Esophagus (tissue), 2 donors: ENCODE data around the gene NPY4R. TPM values are rescaled to one million over a fixed set of nuclear protein-coding genes. Genes with fewer than 3 reads are reported as not detected.
"Not testable (repeated sequence)": the region's sequence is repeated elsewhere in the genome, so short reads cannot be mapped to it uniquely, and the experiment has no call there.

Experiments
- H3K27ac ChIP-seq, 2 donors: one replicate each; pipeline ENCODE4 v1.5.1; 2013; ENCODE audit warnings: low read depth in 2 of 2, mild to moderate bottlenecking in 2 of 2, inconsistent platforms in 1 of 2, low read length in 1 of 2, moderate library complexity in 1 of 2
- H3K27me3 ChIP-seq, 2 donors: one replicate each; pipeline ENCODE4 v1.6.1; 2013; ENCODE audit warnings: low read length in 2 of 2, control low read depth in 1 of 2, mild to moderate bottlenecking in 1 of 2; ENCODE audit not compliant: insufficient read depth in 2 of 2, control insufficient read depth in 1 of 2
- H3K36me3 ChIP-seq, 2 donors: one replicate each; pipeline ENCODE4 v1.6.1; 2013; ENCODE audit warnings: low read length in 1 of 2; ENCODE audit not compliant: control insufficient read depth in 2 of 2, insufficient read depth in 2 of 2
- H3K4me1 ChIP-seq, 2 donors: one replicate each; pipeline ENCODE4 v1.6.1; 2013; ENCODE audit warnings: low read length in 1 of 2; ENCODE audit not compliant: control insufficient read depth in 2 of 2, insufficient read depth in 2 of 2
- H3K4me3 ChIP-seq, 2 donors: one replicate each; pipeline ENCODE4 v1.5.1; 2013; ENCODE audit warnings: low read length in 2 of 2, mild to moderate bottlenecking in 2 of 2, low read depth in 1 of 2, moderate library complexity in 1 of 2
- H3K9me3 ChIP-seq, 2 donors: one replicate each; pipeline ENCODE4 v1.6.1; 2013; ENCODE audit warnings: mild to moderate bottlenecking in 2 of 2, low read depth in 1 of 2, low read length in 1 of 2, moderate library complexity in 1 of 2; ENCODE audit not compliant: control insufficient read depth in 2 of 2, insufficient read depth in 1 of 2
- WGBS, 2 donors: extraction: QIAGEN DNeasy Blood & Tissue Kit; methylation state at CpG; one replicate each; pipeline ENCODE4 v1.1.7; 2013; 5-methylcytosine and 5-hydroxymethylcytosine counted together
- polyA plus RNA-seq, 2 donors: library from polyadenylated mRNA; stranded (reverse); fragments of 200-250 nt; gene quantifications; one replicate each; pipeline ENCODE4 v1.2.3, GENCODE V29; 2013
- donor health status: healthy with polysubstance abuse.
- donor health status: Bipolar disorder and iron deficiency.

Gene NPY4R
- polyA plus RNA-seq, 2 donors = 0.06 to 0.10 TPM

DNA sequence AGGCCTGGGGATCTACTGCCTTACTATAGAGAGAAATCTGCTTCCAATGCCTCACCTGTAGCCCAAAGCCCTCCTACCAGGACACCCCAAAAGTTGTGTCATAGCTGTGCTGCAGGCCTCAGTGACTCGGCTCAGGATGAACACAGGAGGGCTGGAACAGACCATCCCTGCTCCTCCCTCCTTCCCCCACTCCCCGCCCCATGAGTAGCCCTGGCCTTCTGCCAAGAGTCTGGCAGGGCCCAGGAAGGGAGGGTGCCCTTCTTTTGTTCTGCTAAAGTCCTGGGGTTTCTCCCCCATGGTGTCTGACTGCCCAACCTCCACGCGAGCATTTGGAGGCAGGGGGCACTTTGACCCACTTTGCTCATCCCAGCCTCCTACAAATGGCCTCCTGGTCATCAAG is 24.8 kb downstream of the NPY4R start:
- not testable (repeated sequence) for H3K36me3 ChIP-seq, H3K27me3 ChIP-seq, H3K4me3 ChIP-seq, H3K4me1 ChIP-seq, H3K27ac ChIP-seq, H3K9me3 ChIP-seq
- WGBS, 2 donors = no CpG with 5 or more reads among the region's 4 CpGs

DNA sequence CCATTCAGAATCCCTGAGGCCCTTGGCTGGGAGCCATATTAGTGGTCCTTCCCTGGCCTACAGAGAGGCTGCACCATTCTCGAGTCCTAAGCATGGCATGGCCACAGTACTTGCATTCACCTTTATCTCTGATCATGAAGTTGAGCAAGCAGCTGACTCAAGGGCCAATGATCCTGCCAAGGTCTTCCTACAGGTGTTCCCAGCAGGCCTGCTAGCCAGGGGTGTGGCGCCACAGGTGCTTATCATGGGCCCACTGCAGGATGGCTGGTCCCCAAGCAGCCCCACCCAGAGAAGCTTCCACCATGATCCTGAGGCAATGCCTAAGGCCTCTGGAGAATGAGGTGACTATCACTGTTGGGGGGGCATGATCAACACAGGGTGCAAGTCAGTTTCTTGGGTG is 42.2 kb downstream of the NPY4R start:
- not testable (repeated sequence) for H3K4me1 ChIP-seq, H3K4me3 ChIP-seq, H3K27ac ChIP-seq, H3K9me3 ChIP-seq, H3K27me3 ChIP-seq, H3K36me3 ChIP-seq
- WGBS, 2 donors = no CpG with 5 or more reads among the region's 2 CpGs

DNA sequence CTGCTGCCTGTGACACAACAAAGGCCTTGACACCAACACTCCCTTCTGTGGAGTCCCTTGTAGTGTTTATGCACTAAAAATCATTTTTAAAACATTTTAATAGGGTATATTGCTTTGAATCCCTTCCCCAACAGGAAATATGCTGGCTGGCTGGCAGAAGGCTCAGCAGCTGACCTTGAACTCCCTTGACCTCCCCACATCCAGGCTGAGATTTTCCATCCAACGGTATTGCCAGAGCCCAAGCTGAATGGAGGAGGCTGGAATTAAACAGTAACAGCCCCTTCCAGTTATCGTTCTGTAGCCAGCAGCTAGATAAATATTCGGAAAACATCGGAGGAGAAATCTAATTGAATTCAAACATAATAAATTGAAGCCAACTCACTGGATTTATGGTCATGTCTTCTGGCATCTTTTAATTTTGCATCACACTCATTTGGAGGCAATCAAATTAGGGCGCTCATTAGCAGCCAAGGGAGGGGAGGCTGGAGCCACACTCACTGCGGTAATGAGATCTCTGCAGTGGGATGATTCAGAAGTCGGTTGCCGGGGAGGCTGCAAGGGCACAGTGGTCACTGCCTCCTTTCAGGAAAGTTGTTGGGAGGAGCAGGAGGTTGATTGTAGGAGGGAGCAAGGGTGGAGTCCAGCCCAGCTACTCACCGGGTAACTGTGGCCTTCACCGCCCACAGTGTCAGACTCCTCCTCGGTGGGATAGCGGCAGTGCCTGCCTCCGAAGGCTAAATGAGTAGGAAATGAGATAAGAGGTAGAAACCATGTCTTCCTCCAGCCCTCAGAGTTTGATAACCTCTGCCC is 46.0 kb downstream of the NPY4R start:
- not testable (repeated sequence) for H3K4me1 ChIP-seq, H3K4me3 ChIP-seq, H3K27me3 ChIP-seq, H3K36me3 ChIP-seq, H3K27ac ChIP-seq, H3K9me3 ChIP-seq
- 41 to 67% methylated on average over 4 of the region's 13 CpGs for WGBS, 2 donors

DNA sequence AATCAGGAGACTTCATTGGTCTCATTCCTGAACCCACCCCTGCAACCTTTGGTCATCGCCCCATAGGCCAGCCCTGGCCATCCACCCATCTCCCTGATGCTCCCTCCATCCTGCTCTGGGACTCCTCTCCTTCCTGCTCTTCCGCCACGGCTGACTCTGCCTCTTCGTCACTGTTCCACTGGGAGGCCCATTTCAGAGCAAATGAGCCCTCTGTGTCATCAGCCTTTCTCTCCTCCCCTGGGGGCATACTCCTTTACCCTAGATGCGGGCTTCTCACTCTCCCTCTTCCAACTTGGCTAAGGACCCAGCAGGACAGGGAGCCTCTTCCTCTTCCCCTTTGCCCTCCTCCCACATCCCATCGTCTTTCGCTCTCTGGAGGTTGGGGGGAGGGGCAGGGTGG is 47.5 kb downstream of the NPY4R start:
- not testable (repeated sequence) for H3K27ac ChIP-seq, H3K9me3 ChIP-seq, H3K36me3 ChIP-seq, H3K27me3 ChIP-seq, H3K4me3 ChIP-seq, H3K4me1 ChIP-seq
- 67 to 91% methylated on average over 1 to 4 of the region's 7 CpGs for WGBS, 2 donors

DNA sequence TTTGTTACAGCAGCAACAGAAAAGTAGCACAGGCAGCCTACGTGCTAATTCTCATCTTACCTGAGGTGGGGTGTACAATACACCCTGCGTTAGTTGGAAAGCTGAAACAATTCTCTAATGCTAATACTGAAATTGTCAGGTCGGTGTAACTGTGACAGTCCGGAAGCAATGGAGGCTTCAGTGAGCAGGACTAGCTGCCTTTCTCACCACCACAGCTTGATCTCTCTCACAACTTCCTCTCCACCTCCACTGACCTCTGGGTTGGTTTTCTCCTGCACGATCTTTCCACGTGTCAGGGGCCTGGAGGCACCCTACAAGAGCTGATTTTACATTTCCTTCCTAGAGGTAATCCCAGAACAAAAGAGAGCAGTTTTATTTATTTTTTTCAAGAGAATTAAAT is 50.5 kb downstream of the NPY4R start:
- not testable (repeated sequence) for H3K4me3 ChIP-seq, H3K4me1 ChIP-seq, H3K27ac ChIP-seq, H3K27me3 ChIP-seq, H3K36me3 ChIP-seq, H3K9me3 ChIP-seq
- 93 to 96% methylated on average over 2 to 4 of the region's 6 CpGs for WGBS, 2 donors

DNA sequence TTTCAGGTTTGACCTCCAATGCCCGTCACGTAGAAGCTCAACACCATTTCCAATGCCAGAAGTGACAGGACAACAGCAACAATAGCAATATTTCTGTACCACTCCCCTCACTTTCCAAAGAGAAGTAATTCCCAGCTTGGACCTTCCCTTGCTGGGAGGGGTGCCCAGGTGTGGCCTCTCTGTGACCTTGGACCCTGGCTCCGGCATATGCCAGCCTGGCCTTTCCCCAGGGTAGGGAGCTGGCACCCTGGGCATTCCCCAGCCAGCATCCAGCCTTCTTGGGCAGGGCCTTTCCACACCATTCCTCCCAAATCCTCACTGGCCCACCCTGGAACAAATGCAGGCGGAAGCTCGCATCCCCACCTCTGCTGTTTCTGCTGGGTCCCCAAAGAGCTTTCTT is 53.1 kb downstream of the NPY4R start:
- H3K4me3 ChIP-seq, H3K36me3 ChIP-seq, H3K9me3 ChIP-seq, H3K27ac ChIP-seq, H3K4me1 ChIP-seq, H3K27me3 ChIP-seq: not testable (repeated sequence)
- no CpG with 5 or more reads among the region's 5 CpGs for WGBS, 2 donors

DNA sequence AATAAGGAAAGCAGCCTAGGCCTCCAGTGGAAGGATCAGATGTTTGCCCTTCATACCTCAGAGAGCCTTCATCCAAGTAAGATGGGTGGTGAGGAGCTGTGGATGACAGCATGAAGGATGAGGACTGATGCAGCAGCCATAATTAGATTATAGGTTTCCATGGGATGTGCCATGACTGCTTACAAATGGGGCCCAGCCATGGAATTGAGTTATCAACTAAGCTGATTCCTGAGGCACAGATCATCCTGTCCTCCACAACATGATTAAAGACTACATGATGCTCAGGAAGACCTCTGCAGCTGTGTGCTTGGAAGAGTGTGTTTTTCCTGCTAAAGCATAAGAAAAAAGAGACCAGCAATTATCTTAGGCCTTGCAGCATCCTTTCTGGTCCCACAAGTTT is 54.6 kb downstream of the NPY4R start:
- H3K36me3 ChIP-seq, H3K27ac ChIP-seq, H3K27me3 ChIP-seq, H3K4me3 ChIP-seq, H3K4me1 ChIP-seq, H3K9me3 ChIP-seq: not testable (repeated sequence)

Other genes with a start within 250 kb of the NPY4R start
- gene ANTXRL, start 179.0 kb downstream of the NPY4R start, polyA plus RNA-seq = under 1 TPM in 1 of 2 donors, not detected in 1; 0.12 TPM
- gene ANXA8L1, start 90.2 kb downstream of the NPY4R start, polyA plus RNA-seq = 100 to 1,000 TPM; 180 to 279 TPM
- gene GPRIN2, start 90.7 kb upstream of the NPY4R start, polyA plus RNA-seq = 1 to 10 TPM; 3.1 to 6.2 TPM
- gene SYT15, start 113.2 kb upstream of the NPY4R start, polyA plus RNA-seq = 1 to 10 TPM; 1.2 to 2.1 TPM